D721Med (cell line): ENCODE measurements around the gene SULT1C2.

Source experiments
- DNase-seq: peaks from one replicate; pipeline ENCODE4 v3.0.0; 2011; ENCODE audit warnings: low spot score; ENCODE audit not compliant: insufficient read length
- FAIRE-seq: peaks from 2 replicates; lab custom pipeline; 2011; peaks lifted over from hg19 to GRCh38; lab: Jason Lieb, UNC
- CTCF ChIP-seq: IDR thresholded peaks from 2 replicates; pipeline ENCODE4 v1.5.1; 2012; ENCODE audit warnings: mild to moderate bottlenecking, control low read depth; ENCODE audit not compliant: insufficient read depth; ENCODE audit errors: missing control alignments

Gene SULT1C2

GRCh38 chr2:108324531-108325255 lies 36.0 kb downstream of the SULT1C2 start:
- FAIRE-seq (no peak), DNase-seq (no peak)
- no peak for TF ChIP-seq CTCF

GRCh38 chr2:108325756-108326155 lies 37.1 kb downstream of the SULT1C2 start:
- no peak for FAIRE-seq
- DNase-seq, result no peak
- TF ChIP-seq CTCF, result no peak

GRCh38 chr2:108329771-108330170 lies 41.1 kb downstream of the SULT1C2 start:
- no peak for TF ChIP-seq CTCF
- DNase-seq, result no peak
- no peak for FAIRE-seq

- no peak for DNase-seq
- no peak for TF ChIP-seq CTCF
Observed at GRCh38 chr2:108330979-108331378, 42.3 kb downstream of the SULT1C2 start.

GRCh38 chr2:108345951-108346350 lies 57.3 kb downstream of the SULT1C2 start:
- FAIRE-seq, result no peak
- no peak for DNase-seq
- TF ChIP-seq CTCF, result no peak

More at GRCh38 chr2:108330979-108331378, 42.3 kb downstream of the SULT1C2 start:
- FAIRE-seq, result no peak

GRCh38 chr2:108346827-108347226 lies 58.1 kb downstream of the SULT1C2 start:
- TF ChIP-seq CTCF, result no peak
- no peak for FAIRE-seq
- DNase-seq, result no peak

GRCh38 chr2:108347786-108348185 lies 59.1 kb downstream of the SULT1C2 start:
- DNase-seq, result no peak
- FAIRE-seq, result no peak
- TF ChIP-seq CTCF, result no peak
